Measurements from ENCODE around the gene CFAP92. TPM values are rescaled to one million over a fixed set of nuclear protein-coding genes. Genes with fewer than 3 reads are reported as not detected.

Gene CFAP92
- total RNA-seq, 1 donor from 2014 or later, result 0.30 TPM

GRCh38 chr3:128983293-128984069 lies 10.4 kb downstream of the CFAP92 start:
- no peak for DNase-seq

DNA sequence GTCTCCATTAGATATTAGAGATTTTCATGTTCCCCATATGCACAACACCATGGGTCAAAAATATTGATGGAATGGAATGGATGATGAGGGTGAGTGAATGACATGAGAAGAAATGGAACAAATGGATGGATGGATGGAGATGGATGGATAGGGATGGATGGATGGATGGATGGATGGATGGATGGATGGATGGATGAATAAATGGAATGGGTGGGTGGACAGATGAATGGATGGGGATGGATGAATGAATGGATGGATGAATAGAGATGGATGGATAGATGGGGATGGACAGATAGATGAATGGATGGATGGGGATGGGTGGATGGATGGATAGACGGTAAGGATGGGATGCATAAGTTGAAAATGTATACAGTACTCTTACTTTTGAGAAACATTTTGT lies 18.6 kb downstream of the CFAP92 start:
- no peak for DNase-seq

GRCh38 chr3:128973988-128974564 lies 19.8 kb downstream of the CFAP92 start:
- DNase-seq, result no peak

GRCh38 chr3:128971421-128972100 lies 22.3 kb downstream of the CFAP92 start:
- no peak for DNase-seq

DNA sequence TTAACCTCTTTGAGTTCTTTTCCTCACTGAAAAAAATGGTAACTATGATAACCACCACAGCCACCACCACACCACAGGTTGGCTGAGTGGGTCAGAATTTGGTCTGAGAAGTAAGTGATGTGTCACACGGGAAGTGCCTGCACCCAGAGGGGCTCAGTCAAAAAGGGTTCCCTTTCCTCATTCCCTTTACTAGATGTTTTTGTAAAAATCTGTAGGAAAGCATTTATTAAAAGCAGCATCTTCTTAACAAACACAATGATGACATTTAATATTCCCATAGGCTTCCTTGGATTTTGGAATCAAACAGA lies 23.2 kb downstream of the CFAP92 start:
- no peak for DNase-seq

GRCh38 chr3:128969993-128970739 lies 23.7 kb downstream of the CFAP92 start:
- peak; percentile 15 for DNase-seq

DNA sequence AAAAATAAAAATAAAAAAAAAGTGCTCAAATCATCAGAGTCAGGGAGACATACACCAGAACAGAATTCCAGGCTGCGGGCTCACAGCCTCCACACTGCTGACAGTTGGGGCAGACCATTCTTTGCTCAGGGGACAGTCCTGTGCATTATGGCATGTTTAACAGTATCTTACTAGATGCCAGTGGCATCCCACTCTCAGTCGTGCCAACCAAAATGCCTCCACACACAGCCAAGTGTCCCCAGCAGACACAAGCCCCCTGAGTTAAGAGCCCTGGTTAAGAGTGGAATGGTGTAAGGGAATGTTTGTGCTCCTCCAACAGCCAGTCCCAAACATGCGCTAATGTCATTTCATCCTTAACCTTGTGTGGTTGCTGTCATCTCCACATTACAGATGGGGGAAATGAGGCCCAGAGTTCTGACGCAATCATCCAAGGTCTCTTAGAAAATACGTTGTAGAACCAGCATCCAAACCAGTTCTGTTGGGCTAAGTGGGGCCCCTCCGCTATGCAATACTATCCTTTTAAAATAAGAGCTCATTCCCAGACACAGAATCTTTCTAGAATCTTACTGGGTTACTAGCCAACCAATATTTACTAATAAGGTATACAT lies 26.0 kb downstream of the CFAP92 start:
- DNase-seq, result no peak

DNA sequence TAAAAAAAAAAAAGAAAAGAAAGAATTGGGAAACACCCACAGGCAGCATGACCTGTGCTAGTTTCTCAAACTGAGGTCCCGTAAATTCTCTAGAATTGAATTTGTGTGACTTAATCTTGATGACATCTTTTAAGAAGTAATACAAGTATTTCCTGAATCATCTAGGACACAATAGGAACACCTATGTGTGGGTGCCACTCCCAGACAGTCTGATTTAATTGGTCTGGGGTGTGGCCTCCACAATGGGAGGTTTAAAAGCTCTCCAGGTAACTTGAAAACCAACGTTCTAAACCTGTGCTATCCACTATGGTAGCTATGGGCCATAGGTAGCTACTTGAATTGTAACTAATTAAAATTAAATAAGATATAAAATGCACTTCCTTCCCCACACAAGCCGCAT lies 28.1 kb downstream of the CFAP92 start:
- no peak for DNase-seq

GRCh38 chr3:128965280-128965679 lies 28.6 kb downstream of the CFAP92 start:
- no peak for DNase-seq

DNA sequence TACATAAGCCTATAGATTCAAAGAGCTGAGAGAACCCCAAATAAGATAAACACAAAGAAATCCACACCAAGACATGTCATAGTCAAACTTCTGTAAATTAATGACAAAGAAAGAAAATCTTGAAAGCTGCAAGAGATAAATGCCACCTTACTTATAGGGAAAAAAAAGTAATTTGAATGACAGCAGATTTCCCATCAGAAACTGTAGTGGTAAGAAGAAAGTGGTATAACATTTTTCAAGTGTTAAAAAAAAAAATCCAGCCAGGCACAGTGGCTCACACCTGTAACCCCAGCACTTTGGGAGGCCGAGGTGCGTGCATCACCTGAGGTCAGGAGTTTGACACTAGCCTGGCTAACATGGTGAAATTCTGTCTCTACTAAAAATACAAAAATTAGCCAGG lies 37.4 kb downstream of the CFAP92 start:
- no peak for DNase-seq

GRCh38 chr3:128950223-128950938 lies 43.5 kb downstream of the CFAP92 start:
- DNase-seq, result no peak

DNA sequence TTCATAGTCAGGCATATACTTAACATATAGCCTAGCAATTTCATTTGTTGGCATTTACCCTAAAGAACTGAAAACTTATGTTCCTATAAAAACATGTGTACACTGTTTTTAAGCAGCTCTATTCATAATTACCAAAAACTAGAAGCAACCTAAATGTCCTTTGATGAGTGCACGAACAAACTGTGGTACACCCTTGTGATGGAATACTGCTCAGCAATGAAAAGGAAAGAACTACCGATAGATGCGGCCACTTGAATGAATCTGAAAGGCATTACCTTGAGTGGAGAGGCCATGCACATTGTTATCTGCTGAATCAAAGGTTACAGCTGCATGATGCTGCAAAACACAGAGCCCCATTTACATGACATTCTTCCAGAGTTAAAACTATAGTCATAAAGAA lies 44.7 kb downstream of the CFAP92 start:
- DNase-seq, result no peak

DNA sequence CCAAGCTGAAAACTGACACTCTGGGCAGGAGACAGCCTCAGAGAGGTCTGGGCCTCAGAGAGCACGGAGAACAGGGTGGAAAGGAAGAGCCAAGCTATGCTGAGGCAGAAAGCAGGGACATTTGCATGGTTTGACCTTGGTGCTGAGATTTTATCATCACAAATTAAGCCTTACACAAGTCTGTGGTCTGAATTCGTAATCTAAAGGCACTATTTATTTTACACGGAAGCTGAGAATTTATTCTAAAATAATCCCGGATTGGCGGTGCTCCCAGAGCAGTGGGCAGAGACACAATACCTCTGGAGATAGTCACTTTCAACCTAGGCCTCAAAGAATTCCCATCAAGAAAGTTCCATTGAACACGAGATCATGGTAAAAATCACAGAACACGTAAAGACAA lies 47.5 kb downstream of the CFAP92 start:
- DNase-seq, result no peak

DNA sequence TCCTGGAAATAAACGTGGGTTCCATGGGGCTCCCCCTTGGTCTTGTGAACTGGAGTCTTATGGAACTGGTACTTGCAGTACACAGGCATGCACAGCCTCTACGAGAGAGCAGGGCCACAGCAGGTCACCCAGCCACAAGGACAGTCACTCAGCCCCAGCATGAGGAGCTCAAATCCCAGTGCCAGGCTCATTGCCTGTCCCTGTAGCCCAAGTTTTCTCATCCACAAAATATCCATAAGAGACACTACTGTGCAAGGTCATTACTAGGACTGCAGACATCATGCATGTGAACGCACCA lies 48.0 kb downstream of the CFAP92 start:
- no peak for DNase-seq

- DNase-seq, result no peak
Measured at GRCh38 chr3:128945041-128945877, 48.6 kb downstream of the CFAP92 start.

GRCh38 chr3:128942161-128942952 lies 51.5 kb downstream of the CFAP92 start:
- DNase-seq, result no peak

DNA sequence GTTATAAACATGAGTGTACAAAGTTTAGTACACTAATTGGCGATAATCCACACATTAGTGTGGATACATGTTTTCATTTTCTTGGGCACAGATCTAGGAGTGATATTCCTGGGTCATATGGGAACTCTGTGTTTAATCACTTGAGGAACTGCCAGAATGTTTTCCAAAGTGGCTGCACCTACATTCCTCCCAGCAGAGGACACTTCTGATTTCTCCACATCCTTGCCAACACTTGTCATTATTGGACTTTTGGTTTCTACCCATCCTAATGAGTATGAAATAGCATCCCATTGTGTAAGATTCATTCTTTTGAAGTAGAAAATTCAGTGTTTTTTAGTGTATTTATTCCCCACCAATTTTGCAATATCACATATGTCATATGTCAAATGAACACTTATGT lies 53.6 kb downstream of the CFAP92 start:
- no peak for DNase-seq

GRCh38 chr3:128936341-128936740 lies 57.5 kb downstream of the CFAP92 start:
- no peak for DNase-seq

- DNase-seq, result no peak
Measured at GRCh38 chr3:128935922-128936321, 58.0 kb downstream of the CFAP92 start.

GRCh38 chr3:128933922-128934253 lies 60.0 kb downstream of the CFAP92 start:
- no peak for DNase-seq

All from skin of body (tissue), 2 donors.